Measurements from ENCODE around the gene ARHGEF18. TPM values are rescaled to one million over a fixed set of nuclear protein-coding genes. Genes with fewer than 3 reads are reported as not detected.
"Not testable (repeated sequence)": the region's sequence is repeated elsewhere in the genome, so short reads cannot be mapped to it uniquely, and the experiment has no call there.

ARHGEF18 gene
- total RNA-seq, 1 donor from 2014 or later = 44.6 TPM

GRCh38 chr19:7366701-7367420, 18.1 kb downstream of the ARHGEF18 start:
- Histone ChIP-seq H4K20me1 (ENCODE audit: insufficient read depth, low read length) (no peaks in the 10 kb centered on the region), H3K4me2 (ENCODE audit: low read length) (no peak overlapping the region), H3K36me3 (ENCODE audit: insufficient read depth, low read length) (no peaks in the 10 kb centered on the region), H3K4me3 (ENCODE audit: insufficient read depth, low read depth, low read length) (no peak overlapping the region), H3K4me1 (ENCODE audit: insufficient read depth, low read length) (peaks cover 4% of the 10 kb centered on the region), H3K79me2 (ENCODE audit: insufficient read depth, low read length) (no peaks in the 10 kb centered on the region), H3K27ac (ENCODE audit: low read depth, low read length) (no peak overlapping the region), H2AFZ (ENCODE audit: low read depth, low read length) (no peak overlapping the region), H3K9ac (ENCODE audit: low read length) (no peak overlapping the region), H3K9me3 (ENCODE audit: insufficient read depth, low read depth, low read length) (no peaks in the 10 kb centered on the region), H3K27me3 (ENCODE audit: insufficient read depth, low read length) (no peaks in the 10 kb centered on the region)
- FAIRE-seq (no peak), DNase-seq (ENCODE audit: low read depth) (peak; percentile 26)
- no peak overlapping the region for H3K27ac Mint-ChIP-seq (ENCODE audit: unreplicated experiment)
- peaks cover 49% of the 10 kb centered on the region for H3K27me3 Mint-ChIP-seq (ENCODE audit: low read depth, unreplicated experiment)
- H3K9me3 Mint-ChIP-seq (ENCODE audit: unreplicated experiment) = peaks cover 6% of the 10 kb centered on the region
- H3K36me3 Mint-ChIP-seq (ENCODE audit: low read depth, unreplicated experiment) = peaks cover 2% of the 10 kb centered on the region
- TF ChIP-seq EZH2 (IDR thresholded peaks at IDR 0.05; ENCODE audit: insufficient read depth, low read length) (no peak), CTCF (IDR thresholded peaks at IDR 0.05; ENCODE audit: insufficient read depth, low read depth, low read length) (peak; percentile 33)
- H3K4me3 Mint-ChIP-seq (ENCODE audit: unreplicated experiment) = no peak overlapping the region
- H3K4me1 Mint-ChIP-seq (ENCODE audit: low read depth, unreplicated experiment) = no peaks in the 10 kb centered on the region

- Histone ChIP-seq H3K4me2 (ENCODE audit: low read length) (no peak overlapping the region), H3K9ac (ENCODE audit: low read length) (peak overlapping the region; percentile 54), H3K27ac (ENCODE audit: low read depth, low read length) (no peak overlapping the region)
Measured at GRCh38 chr19:7368456-7368855, 19.7 kb downstream of the ARHGEF18 start.

GRCh38 chr19:7368866-7369265, 20.1 kb downstream of the ARHGEF18 start:
- not testable (repeated sequence) for H3K9me3 Mint-ChIP-seq (ENCODE audit: unreplicated experiment); H3K27me3 ChIP-seq (ENCODE audit: insufficient read depth, low read length); H3K9me3 ChIP-seq (ENCODE audit: insufficient read depth, low read depth, low read length); H3K27ac Mint-ChIP-seq (ENCODE audit: unreplicated experiment); H4K20me1 ChIP-seq (ENCODE audit: insufficient read depth, low read length); H3K4me1 ChIP-seq (ENCODE audit: insufficient read depth, low read length); H3K36me3 ChIP-seq (ENCODE audit: insufficient read depth, low read length); H3K4me3 ChIP-seq (ENCODE audit: insufficient read depth, low read depth, low read length); H3K27ac ChIP-seq (ENCODE audit: low read depth, low read length); H3K79me2 ChIP-seq (ENCODE audit: insufficient read depth, low read length); H3K36me3 Mint-ChIP-seq (ENCODE audit: low read depth, unreplicated experiment); FAIRE-seq; H3K4me2 ChIP-seq (ENCODE audit: low read length); H3K4me3 Mint-ChIP-seq (ENCODE audit: unreplicated experiment); H3K4me1 Mint-ChIP-seq (ENCODE audit: low read depth, unreplicated experiment)
- peak; percentile 50 for DNase-seq (ENCODE audit: low read depth)
- H3K27me3 Mint-ChIP-seq (ENCODE audit: low read depth, unreplicated experiment) = peaks cover 36% of the 10 kb centered on the region
- H3K9ac ChIP-seq (ENCODE audit: low read length) = peak overlapping the region; percentile 54
- peak overlapping the region; percentile 66 for H2AFZ ChIP-seq (ENCODE audit: low read depth, low read length)

More at GRCh38 chr19:7368456-7368855, 19.7 kb downstream of the ARHGEF18 start:
- Mint-ChIP-seq H3K4me1 (ENCODE audit: low read depth, unreplicated experiment) (no peaks in the 10 kb centered on the region), H3K9me3 (ENCODE audit: unreplicated experiment) (peaks cover 1% of the 10 kb centered on the region), H3K27ac (ENCODE audit: unreplicated experiment) (no peak overlapping the region), H3K4me3 (ENCODE audit: unreplicated experiment) (no peak overlapping the region), H3K36me3 (ENCODE audit: low read depth, unreplicated experiment) (peaks cover 2% of the 10 kb centered on the region), H3K27me3 (ENCODE audit: low read depth, unreplicated experiment) (peaks cover 40% of the 10 kb centered on the region)
- peak overlapping the region; percentile 66 for H2AFZ ChIP-seq (ENCODE audit: low read depth, low read length)
- DNase-seq (ENCODE audit: low read depth) (no peak), FAIRE-seq (no peak)
- no peaks in the 10 kb centered on the region for H3K79me2 ChIP-seq (ENCODE audit: insufficient read depth, low read length)
- H3K4me1 ChIP-seq (ENCODE audit: insufficient read depth, low read length) = peaks cover 4% of the 10 kb centered on the region
- TF ChIP-seq CTCF (IDR thresholded peaks at IDR 0.05; ENCODE audit: insufficient read depth, low read depth, low read length) = no peak
- TF ChIP-seq EZH2 (IDR thresholded peaks at IDR 0.05; ENCODE audit: insufficient read depth, low read length) = no peak
- no peaks in the 10 kb centered on the region for H4K20me1 ChIP-seq (ENCODE audit: insufficient read depth, low read length)
- no peaks in the 10 kb centered on the region for H3K36me3 ChIP-seq (ENCODE audit: insufficient read depth, low read length)
- H3K4me3 ChIP-seq (ENCODE audit: insufficient read depth, low read depth, low read length) = no peak overlapping the region
- no peaks in the 10 kb centered on the region for H3K9me3 ChIP-seq (ENCODE audit: insufficient read depth, low read depth, low read length)
- H3K27me3 ChIP-seq (ENCODE audit: insufficient read depth, low read length) = no peaks in the 10 kb centered on the region
